ENCODE results near the gene SULT1A3. TPM values are rescaled to one million over a fixed set of nuclear protein-coding genes. Genes with fewer than 3 reads are reported as not detected.

Gene SULT1A3
- total RNA-seq, 1 experiment from 2014 or later, result 23.5 TPM

DNA sequence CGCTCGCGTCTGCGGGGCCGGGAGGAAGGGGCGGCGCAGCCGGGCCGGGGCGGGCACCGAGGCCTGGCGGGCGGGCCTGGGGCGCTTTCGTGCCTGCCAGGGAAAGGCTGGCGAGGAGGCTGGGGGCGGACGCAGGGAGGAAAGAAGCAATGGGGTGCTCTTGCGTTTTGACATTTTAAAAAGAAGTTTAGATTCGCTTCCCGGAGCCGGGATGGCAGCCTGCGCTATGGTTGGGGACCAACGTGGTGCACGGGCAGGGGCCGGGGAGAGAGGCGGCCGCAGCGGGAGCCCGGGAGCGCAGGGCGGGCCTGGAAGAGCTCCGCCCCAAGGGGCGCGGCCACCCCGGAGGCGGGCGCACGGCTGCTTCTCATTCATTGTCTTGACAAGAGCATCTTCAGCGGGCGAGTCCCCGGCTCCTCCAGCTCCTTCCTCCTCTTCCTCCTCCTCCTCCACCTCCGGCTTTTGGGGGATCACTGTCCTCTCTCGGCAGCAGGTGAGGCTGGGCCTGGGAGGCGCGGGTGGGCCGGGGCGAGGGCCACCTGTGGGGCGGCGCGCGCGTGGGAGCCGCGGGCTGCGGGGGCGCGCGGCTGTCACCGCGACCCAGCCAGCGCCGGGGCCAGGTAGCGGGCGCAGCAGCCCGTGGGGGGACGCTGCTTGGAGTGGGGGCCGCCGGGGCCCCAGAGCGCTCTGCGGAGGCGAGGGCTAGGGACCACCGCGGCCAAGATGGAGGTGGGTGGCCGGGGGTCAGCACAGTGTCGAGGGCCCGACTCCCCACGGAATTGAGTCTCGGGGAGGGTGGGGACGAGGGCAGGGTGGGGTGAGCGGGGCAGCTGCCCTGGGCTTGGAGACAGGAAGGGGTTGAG lies 15.6 kb upstream of the SULT1A3 start, which contains the start of gene CORO1A:
Gene CORO1A (plus strand): TSS at position 370 of the 863 bp plus-strand sequence. CDS start 1,608 bp downstream, outside the sequence.
- ChIA-PET CTCF (interaction anchor here (1.1 kb wide), 1 partner anchor 92 kb away, joined by 3 read pairs; the partner anchor contains the start of gene TBX6), RAD21 (ENCODE audit: low non-redundant PET in 1 of 2, low total read pairs in 2 of 2, uncharacterized antibody in 2 of 2, unreplicated experiment in 2 of 2) (no interaction called here), POLR2A (no interaction called here)
- DNase-seq (ENCODE audit: low read depth, low spot score) (no peak), ATAC-seq (peak; percentile 90)
- Histone ChIP-seq H2AFZ (ENCODE audit: low read depth, low read length, poor library complexity, severe bottlenecking) (no peak within 1 kb of the TSS), H3K4me3 (replicated peaks in 1 of 2; ENCODE audit: low read depth in 1 of 2, low read length in 2 of 2) (peak within 1 kb of the TSS; percentile 40 to 56), H3K4me2 (ENCODE audit: low read length) (peak within 1 kb of the TSS; percentile 80), H4K20me1 (ENCODE audit: insufficient read depth) (no peaks in the 10 kb centered on the region), H3K9me3 (ENCODE audit: control insufficient read depth in 1 of 2, insufficient read depth in 1 of 2, low read depth in 1 of 2, low read length in 2 of 2) (no peaks in the 10 kb centered on the region), H3K9ac (ENCODE audit: low read length) (peak within 1 kb of the TSS; percentile 48; the same call in 1 of the 2 replicates), H3K79me2 (ENCODE audit: insufficient read depth, low read length) (no peaks in the 10 kb centered on the region), H3K4me1 (ENCODE audit: control insufficient read depth in 1 of 2, insufficient read depth in 2 of 2, low read length in 2 of 2) (peaks cover 9 to 23% of the 10 kb centered on the region in 2 experiments; a peak in 3 of 4 replicates), H3K9me2 (ENCODE audit: insufficient read depth) (no peaks in the 10 kb centered on the region), H3K27me3 (ENCODE audit: insufficient read depth, low read length) (no peaks in the 10 kb centered on the region), H3K36me3 (ENCODE audit: control insufficient read depth in 1 of 2, insufficient read depth in 2 of 2, low read length in 2 of 2) (no peaks in the 10 kb centered on the region), H3K27ac (ENCODE audit: low read depth, low read length) (peak within 1 kb of the TSS; percentile 36; the same call in 1 of the 2 replicates)
- BruUV-seq (replicated peaks), result no TSS peak
- no peak for TF ChIP-seq RAD21 (IDR thresholded peaks at IDR 0.05; ENCODE audit: low read depth)
- TF ChIP-seq ZFX (IDR thresholded peaks at IDR 0.05), result peak; percentile 57; the same call in 1 of the 2 replicates
- no peak for TF ChIP-seq EGR1 (IDR thresholded peaks at IDR 0.05; ENCODE audit: low read depth)
- no peak for TF ChIP-seq ELF1 (IDR thresholded peaks at IDR 0.05; ENCODE audit: borderline replicate concordance, low read depth)
- peak; percentile 34 for TF ChIP-seq POLR2A (IDR thresholded peaks at IDR 0.05; ENCODE audit: borderline replicate concordance, extremely low read depth, insufficient read depth, insufficient read length)
- no peak for TF ChIP-seq ZNF274 (IDR thresholded peaks at IDR 0.05; ENCODE audit: low read depth, low read length)
- TF ChIP-seq, protein P1, sequence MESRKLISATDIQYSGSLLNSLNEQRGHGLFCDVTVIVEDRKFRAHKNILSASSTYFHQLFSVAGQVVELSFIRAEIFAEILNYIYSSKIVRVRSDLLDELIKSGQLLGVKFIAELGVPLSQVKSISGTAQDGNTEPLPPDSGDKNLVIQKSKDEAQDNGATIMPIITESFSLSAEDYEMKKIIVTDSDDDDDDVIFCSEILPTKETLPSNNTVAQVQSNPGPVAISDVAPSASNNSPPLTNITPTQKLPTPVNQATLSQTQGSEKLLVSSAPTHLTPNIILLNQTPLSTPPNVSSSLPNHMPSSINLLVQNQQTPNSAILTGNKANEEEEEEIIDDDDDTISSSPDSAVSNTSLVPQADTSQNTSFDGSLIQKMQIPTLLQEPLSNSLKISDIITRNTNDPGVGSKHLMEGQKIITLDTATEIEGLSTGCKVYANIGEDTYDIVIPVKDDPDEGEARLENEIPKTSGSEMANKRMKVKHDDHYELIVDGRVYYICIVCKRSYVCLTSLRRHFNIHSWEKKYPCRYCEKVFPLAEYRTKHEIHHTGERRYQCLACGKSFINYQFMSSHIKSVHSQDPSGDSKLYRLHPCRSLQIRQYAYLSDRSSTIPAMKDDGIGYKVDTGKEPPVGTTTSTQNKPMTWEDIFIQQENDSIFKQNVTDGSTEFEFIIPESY (IDR thresholded peaks at IDR 0.05; ENCODE audit: extremely low read depth, insufficient replicate concordance, low read length), result no peak
- peak; percentile 77 for TF ChIP-seq POLR2AphosphoS5 (IDR thresholded peaks at IDR 0.05; ENCODE audit: low read depth, low read length)
- TF ChIP-seq, protein P2, sequence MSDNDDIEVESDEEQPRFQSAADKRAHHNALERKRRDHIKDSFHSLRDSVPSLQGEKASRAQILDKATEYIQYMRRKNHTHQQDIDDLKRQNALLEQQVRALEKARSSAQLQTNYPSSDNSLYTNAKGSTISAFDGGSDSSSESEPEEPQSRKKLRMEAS (IDR thresholded peaks at IDR 0.05), result no peak
- no peak for TF ChIP-seq FOSL1 (IDR thresholded peaks at IDR 0.05; ENCODE audit: low read depth)
- TF ChIP-seq EZH2 (IDR thresholded peaks at IDR 0.05), result no peak
- intact Hi-C loops (cut with micrococcal nuclease), result no loop called here
